Prostate gland (tissue), 2 donors: ENCODE measurements around the gene PRSS48.

Experiments used
- CTCF ChIP-seq, 4 experiments: fragments of 200-600 bp in 2 of 4; fragments of 450-650 bp in 2 of 4; sonication (generic) in 2 of 4; IDR thresholded peaks; 1 replicate in 3 of 4; 2 replicates in 1 of 4; pipeline ENCODE4 v1.5.1; 2016 to 2019; ENCODE audit warnings: antibody characterized with exemption in 4 of 4, mild to moderate bottlenecking in 2 of 4, moderate library complexity in 2 of 4
- POLR2A ChIP-seq: fragments of 450-650 bp; IDR thresholded peaks from one replicate; pipeline ENCODE4 v1.6.1; 2016; ENCODE audit warnings: antibody characterized with exemption, mild to moderate bottlenecking
- POLR2AphosphoS5 ChIP-seq: sonication (generic); formaldehyde crosslinking; IDR thresholded peaks from one replicate; pipeline ENCODE4 v1.6.1; 2017; ENCODE audit warnings: antibody characterized with exemption

GRCh38 chr4:151292038-151292437 lies 15.1 kb downstream of the PRSS48 start:
- TF ChIP-seq CTCF (IDR thresholded peaks at IDR 0.05), result no peak
- TF ChIP-seq POLR2AphosphoS5, result no peak
- TF ChIP-seq POLR2A, result no peak
